ENCODE data around the gene PIGQ.

Gene PIGQ

GRCh38 chr16:588889-589657, 19.3 kb downstream of the PIGQ start:
- Histone ChIP-seq H3K9me3 (ENCODE audit: insufficient read depth, low read length) (no peaks in the 10 kb centered on the region), H2AFZ (ENCODE audit: low read depth, low read length, severe bottlenecking) (peak overlapping the region; percentile 91), H3K27ac (ENCODE audit: low read depth, low read length) (peak overlapping the region; percentile 95), H4K20me1 (ENCODE audit: low read depth, low read length) (no peaks in the 10 kb centered on the region), H3K9ac (ENCODE audit: low read length) (peak overlapping the region; percentile 90), H3K9me2 (replicated peaks; ENCODE audit: insufficient read depth, low read length) (no peaks in the 10 kb centered on the region), H3K36me3 (ENCODE audit: low read length) (no peaks in the 10 kb centered on the region), H3K79me2 (ENCODE audit: insufficient read depth, low read length) (peaks cover 13% of the 10 kb centered on the region; the same call in 1 of the 2 replicates), H3K4me3 (ENCODE audit: insufficient read depth, low read length, poor library complexity, severe bottlenecking) (peak overlapping the region; percentile 65), H3K27me3 (ENCODE audit: low read length) (no peaks in the 10 kb centered on the region), H3F3A (ENCODE audit: insufficient read depth) (no peaks in the 10 kb centered on the region; the same call in 1 of the 2 replicates), H3K4me2 (ENCODE audit: low read depth, low read length, poor library complexity, severe bottlenecking) (peak overlapping the region; percentile 69)
- no peak for TF ChIP-seq EZH2phosphoT487 (conservative IDR thresholded peaks at IDR 0.05; ENCODE audit: low read length)
- TF ChIP-seq, protein P1, sequence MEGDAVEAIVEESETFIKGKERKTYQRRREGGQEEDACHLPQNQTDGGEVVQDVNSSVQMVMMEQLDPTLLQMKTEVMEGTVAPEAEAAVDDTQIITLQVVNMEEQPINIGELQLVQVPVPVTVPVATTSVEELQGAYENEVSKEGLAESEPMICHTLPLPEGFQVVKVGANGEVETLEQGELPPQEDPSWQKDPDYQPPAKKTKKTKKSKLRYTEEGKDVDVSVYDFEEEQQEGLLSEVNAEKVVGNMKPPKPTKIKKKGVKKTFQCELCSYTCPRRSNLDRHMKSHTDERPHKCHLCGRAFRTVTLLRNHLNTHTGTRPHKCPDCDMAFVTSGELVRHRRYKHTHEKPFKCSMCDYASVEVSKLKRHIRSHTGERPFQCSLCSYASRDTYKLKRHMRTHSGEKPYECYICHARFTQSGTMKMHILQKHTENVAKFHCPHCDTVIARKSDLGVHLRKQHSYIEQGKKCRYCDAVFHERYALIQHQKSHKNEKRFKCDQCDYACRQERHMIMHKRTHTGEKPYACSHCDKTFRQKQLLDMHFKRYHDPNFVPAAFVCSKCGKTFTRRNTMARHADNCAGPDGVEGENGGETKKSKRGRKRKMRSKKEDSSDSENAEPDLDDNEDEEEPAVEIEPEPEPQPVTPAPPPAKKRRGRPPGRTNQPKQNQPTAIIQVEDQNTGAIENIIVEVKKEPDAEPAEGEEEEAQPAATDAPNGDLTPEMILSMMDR (IDR thresholded peaks at IDR 0.05; ENCODE audit: insufficient read depth, low read length, poor library complexity, severe bottlenecking) = no peak

- Histone ChIP-seq H3K79me2 (ENCODE audit: insufficient read depth, low read length) (peaks cover 13% of the 10 kb centered on the region; the same call in 1 of the 2 replicates), H4K20me1 (ENCODE audit: low read depth, low read length) (no peaks in the 10 kb centered on the region)
- TF ChIP-seq EZH2phosphoT487 (conservative IDR thresholded peaks at IDR 0.05; ENCODE audit: low read length) = no peak
- TF ChIP-seq, protein P1 (IDR thresholded peaks at IDR 0.05; ENCODE audit: insufficient read depth, low read length, poor library complexity, severe bottlenecking) = no peak
These were observed 20.0 kb downstream of the PIGQ start, which contains the start of gene RAB40C for GRCh38 chr16:589658-590187. RAB40C (plus strand) TSS chr16:590066; CDS start chr16:590292, 226 bp downstream.

DNA sequence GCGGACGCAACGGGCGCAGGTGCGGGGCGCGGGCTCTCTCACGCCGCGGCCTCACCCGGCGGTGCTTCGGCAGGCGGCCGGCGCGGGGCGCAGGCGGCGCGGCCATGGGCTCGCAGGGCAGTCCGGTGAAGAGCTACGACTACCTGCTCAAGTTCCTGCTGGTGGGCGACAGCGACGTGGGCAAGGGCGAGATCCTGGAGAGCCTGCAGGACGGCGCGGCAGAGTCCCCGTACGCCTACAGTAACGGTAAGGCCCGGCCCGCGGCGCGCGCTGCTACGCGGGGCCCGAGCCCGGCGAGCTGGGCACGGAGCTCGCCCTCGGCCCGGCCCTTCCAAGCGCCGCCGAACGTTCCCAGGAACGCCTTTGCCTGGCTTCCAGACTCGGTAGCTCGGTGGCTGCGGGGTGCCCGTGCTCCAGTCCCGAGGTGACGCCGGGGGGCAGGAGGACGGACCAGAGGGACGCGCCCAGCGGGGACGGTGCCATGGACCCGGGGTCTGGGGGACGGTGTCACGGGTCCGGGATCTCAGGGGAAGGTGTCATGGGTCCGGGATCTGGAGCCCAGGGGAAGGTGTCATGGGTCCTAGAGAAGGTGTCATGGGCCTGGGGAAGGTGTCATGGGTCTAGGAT, 20.5 kb downstream of the PIGQ start:
- peak overlapping the region; percentile 59 for H3K4me2 ChIP-seq (ENCODE audit: low read depth, low read length, poor library complexity, severe bottlenecking)
- no peak overlapping the region for H3K27ac ChIP-seq (ENCODE audit: low read depth, low read length)
- TF ChIP-seq, protein P1 (IDR thresholded peaks at IDR 0.05; ENCODE audit: insufficient read depth, low read length, poor library complexity, severe bottlenecking) = no peak
- no peak for TF ChIP-seq EZH2phosphoT487 (conservative IDR thresholded peaks at IDR 0.05; ENCODE audit: low read length)
- no peaks in the 10 kb centered on the region for H3K9me3 ChIP-seq (ENCODE audit: insufficient read depth, low read length)
- no peaks in the 10 kb centered on the region for H3K9me2 ChIP-seq (replicated peaks; ENCODE audit: insufficient read depth, low read length)
- H3F3A ChIP-seq (ENCODE audit: insufficient read depth) = no peaks in the 10 kb centered on the region; the same call in 1 of the 2 replicates
- no peaks in the 10 kb centered on the region for H3K27me3 ChIP-seq (ENCODE audit: low read length)
- no peak overlapping the region for H2AFZ ChIP-seq (ENCODE audit: low read depth, low read length, severe bottlenecking)
- peaks cover 13% of the 10 kb centered on the region; the same call in 1 of the 2 replicates for H3K79me2 ChIP-seq (ENCODE audit: insufficient read depth, low read length)
- peak overlapping the region; percentile 71 for H3K9ac ChIP-seq (ENCODE audit: low read length)
- no peaks in the 10 kb centered on the region for H4K20me1 ChIP-seq (ENCODE audit: low read depth, low read length)
- H3K4me3 ChIP-seq (ENCODE audit: insufficient read depth, low read length, poor library complexity, severe bottlenecking) = peak overlapping the region; percentile 66
- H3K36me3 ChIP-seq (ENCODE audit: low read length) = no peaks in the 10 kb centered on the region

More at GRCh38 chr16:589658-590187, 20.0 kb downstream of the PIGQ start, which contains the start of gene RAB40C:
- Histone ChIP-seq H3K36me3 (ENCODE audit: low read length) (no peaks in the 10 kb centered on the region), H3K4me3 (ENCODE audit: insufficient read depth, low read length, poor library complexity, severe bottlenecking) (peak within 1 kb of the TSS; percentile 66), H3K27me3 (ENCODE audit: low read length) (no peaks in the 10 kb centered on the region), H2AFZ (ENCODE audit: low read depth, low read length, severe bottlenecking) (peak within 1 kb of the TSS; percentile 91), H3K27ac (ENCODE audit: low read depth, low read length) (peak within 1 kb of the TSS; percentile 95), H3K4me2 (ENCODE audit: low read depth, low read length, poor library complexity, severe bottlenecking) (peak within 1 kb of the TSS; percentile 69), H3F3A (ENCODE audit: insufficient read depth) (no peaks in the 10 kb centered on the region; the same call in 1 of the 2 replicates), H3K9ac (ENCODE audit: low read length) (peak within 1 kb of the TSS; percentile 90), H3K9me3 (ENCODE audit: insufficient read depth, low read length) (no peaks in the 10 kb centered on the region), H3K9me2 (replicated peaks; ENCODE audit: insufficient read depth, low read length) (no peaks in the 10 kb centered on the region)
